ENCODE measurements around the gene DCAF4.

DNA sequence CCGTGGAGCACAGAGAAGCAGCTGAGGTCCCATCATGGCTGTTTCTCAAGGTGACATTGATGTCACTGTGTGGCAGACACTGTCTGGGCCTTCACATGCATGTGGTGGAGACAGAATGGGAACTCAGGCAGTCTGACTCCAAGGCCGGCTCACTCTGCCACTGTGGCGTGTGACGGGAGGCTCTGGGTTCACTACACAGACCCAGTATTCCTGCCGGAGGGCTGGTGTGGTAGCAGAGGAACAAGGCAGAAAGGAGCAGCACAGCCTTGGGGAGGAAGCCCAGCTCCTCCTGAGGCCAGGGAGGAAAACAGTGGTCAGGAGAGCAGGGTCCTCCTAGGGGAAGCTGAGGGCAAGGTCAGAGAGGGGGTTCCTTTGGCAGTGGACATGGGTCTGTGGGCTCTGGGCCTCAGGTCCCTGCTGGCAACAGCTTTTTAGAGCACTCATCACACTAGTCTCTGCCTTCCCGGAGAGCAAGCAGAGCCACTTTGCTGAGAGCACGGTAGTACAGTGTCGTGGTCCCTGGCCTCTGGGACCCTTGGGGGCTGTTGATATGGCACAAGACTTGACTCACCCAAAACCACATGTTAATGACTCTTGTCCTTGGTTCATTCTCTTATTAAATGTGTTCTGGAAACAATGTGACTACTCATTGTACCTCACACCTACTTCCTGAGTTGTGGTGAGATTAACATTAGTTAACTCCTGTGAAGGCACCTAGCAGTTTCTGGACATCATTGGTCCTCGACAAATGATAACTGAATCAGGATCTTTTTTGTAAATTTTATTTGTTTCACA is 21.3 kb downstream of the DCAF4 start:
- TF ChIP-seq, protein P1, sequence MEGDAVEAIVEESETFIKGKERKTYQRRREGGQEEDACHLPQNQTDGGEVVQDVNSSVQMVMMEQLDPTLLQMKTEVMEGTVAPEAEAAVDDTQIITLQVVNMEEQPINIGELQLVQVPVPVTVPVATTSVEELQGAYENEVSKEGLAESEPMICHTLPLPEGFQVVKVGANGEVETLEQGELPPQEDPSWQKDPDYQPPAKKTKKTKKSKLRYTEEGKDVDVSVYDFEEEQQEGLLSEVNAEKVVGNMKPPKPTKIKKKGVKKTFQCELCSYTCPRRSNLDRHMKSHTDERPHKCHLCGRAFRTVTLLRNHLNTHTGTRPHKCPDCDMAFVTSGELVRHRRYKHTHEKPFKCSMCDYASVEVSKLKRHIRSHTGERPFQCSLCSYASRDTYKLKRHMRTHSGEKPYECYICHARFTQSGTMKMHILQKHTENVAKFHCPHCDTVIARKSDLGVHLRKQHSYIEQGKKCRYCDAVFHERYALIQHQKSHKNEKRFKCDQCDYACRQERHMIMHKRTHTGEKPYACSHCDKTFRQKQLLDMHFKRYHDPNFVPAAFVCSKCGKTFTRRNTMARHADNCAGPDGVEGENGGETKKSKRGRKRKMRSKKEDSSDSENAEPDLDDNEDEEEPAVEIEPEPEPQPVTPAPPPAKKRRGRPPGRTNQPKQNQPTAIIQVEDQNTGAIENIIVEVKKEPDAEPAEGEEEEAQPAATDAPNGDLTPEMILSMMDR (conservative IDR thresholded peaks at IDR 0.05 in 1 of 2, IDR thresholded peaks at IDR 0.05 in 1 of 2; ENCODE audit: low read depth in 1 of 2, low read length in 2 of 2), result no peak
- TF ChIP-seq EZH2 (IDR thresholded peaks at IDR 0.05; ENCODE audit: low read length, missing control alignments), result no peak
